H1 (cell line): ENCODE measurements around the gene OR13C3. TPM values are rescaled to one million over a fixed set of nuclear protein-coding genes. Genes with fewer than 3 reads are reported as not detected.

Source experiments
- CTCF ChIA-PET: fragments of 300-600 bp; sonication (Branson Sonifier 250); formaldehyde crosslinking; loops from one replicate; lab custom pipeline; 2021; ENCODE audit not compliant: partially characterized antibody; lab: Charles Lee
- POLR2A ChIA-PET: fragments of 300-600 bp; sonication (Branson Sonifier 250); formaldehyde crosslinking; loops from one replicate; lab custom pipeline; 2021; ENCODE audit warnings: inconsistent platforms; ENCODE audit not compliant: partially characterized antibody; lab: Charles Lee
- DNase-seq, 2 experiments: peaks; one replicate each; pipeline versions ENCODE4 v3.0.0 to v3.0.0-alpha.2; 2010 to 2022; ENCODE audit warnings: low spot score in 2 of 2, low read depth in 1 of 2, mixed read lengths in 1 of 2
- FAIRE-seq: peaks from 2 replicates; lab custom pipeline; 2011; peaks lifted over from hg19 to GRCh38; lab: Jason Lieb, UNC
- H2AFZ ChIP-seq: 2 replicates; pipeline ENCODE4 v1.8.1; 2012; ENCODE audit warnings: low read length, inconsistent platforms
- H2AK5ac ChIP-seq: 2 replicates; pipeline ENCODE4 v1.6.1; 2013; ENCODE audit warnings: low read depth, low read length
- H2BK120ac ChIP-seq: replicated peaks from 2 replicates; pipeline ENCODE3; 2013; ENCODE audit warnings: low read depth, low read length, inconsistent platforms
- H2BK12ac ChIP-seq: 2 replicates; pipeline ENCODE4 v1.6.1; 2013; ENCODE audit warnings: low read depth, low read length
- H2BK15ac ChIP-seq: 2 replicates; pipeline ENCODE4 v1.6.1; 2013; ENCODE audit warnings: low read length
- H2BK20ac ChIP-seq: 2 replicates; pipeline ENCODE4 v1.6.1; 2013; ENCODE audit warnings: low read length
- H2BK5ac ChIP-seq: 2 replicates; pipeline ENCODE4 v1.6.1; 2013; ENCODE audit warnings: low read depth, low read length
- H3K14ac ChIP-seq: 2 replicates; pipeline ENCODE4 v1.6.1; 2013; ENCODE audit warnings: inconsistent platforms; ENCODE audit not compliant: insufficient read length
- H3K18ac ChIP-seq: 2 replicates; pipeline ENCODE4 v1.6.1; 2013; ENCODE audit warnings: low read length; ENCODE audit errors: extremely low read depth
- H3K23ac ChIP-seq: 2 replicates; pipeline ENCODE4 v1.6.1; 2013; ENCODE audit warnings: inconsistent platforms; ENCODE audit not compliant: insufficient read length
- H3K23me2 ChIP-seq: 2 replicates; pipeline ENCODE4 v1.6.1; 2013; ENCODE audit warnings: low read depth, low read length
- H3K27ac ChIP-seq: 2 replicates; pipeline ENCODE4 v1.6.1; 2011; ENCODE audit warnings: low read depth, low read length, inconsistent platforms
- H3K27me3 ChIP-seq, 4 experiments: replicated peaks in 1 of 4; 1 replicate in 1 of 4; 2 replicates in 3 of 4; pipeline versions ENCODE4 v1.6.1 to v1.8.1; 2011 to 2013; ENCODE audit warnings: low read length in 3 of 4, mild to moderate bottlenecking in 3 of 4, inconsistent platforms in 2 of 4, mixed read lengths in 2 of 4, moderate library complexity in 1 of 4; ENCODE audit not compliant: control insufficient read depth in 3 of 4, insufficient read depth in 3 of 4; ENCODE audit errors: extremely low read depth in 1 of 4
- H3K36me3 ChIP-seq, 4 experiments: 2 replicates each; pipeline versions ENCODE4 v1.6.1 to v1.8.1; 2011 to 2013; ENCODE audit warnings: mild to moderate bottlenecking in 4 of 4, low read length in 3 of 4, moderate library complexity in 2 of 4, control low read depth in 1 of 4, inconsistent platforms in 1 of 4; ENCODE audit not compliant: insufficient read depth in 4 of 4, control insufficient read depth in 2 of 4
- H3K4ac ChIP-seq: replicated peaks from 2 replicates; pipeline ENCODE3; 2013; ENCODE audit warnings: low read length, low read depth, mixed read lengths, inconsistent platforms; ENCODE audit not compliant: insufficient read length
- H3K4me1 ChIP-seq, 4 experiments: replicated peaks in 1 of 4; 1 replicate in 1 of 4; 2 replicates in 3 of 4; pipeline versions ENCODE4 v1.6.1 to v1.8.1; 2011 to 2013; ENCODE audit warnings: low read length in 3 of 4, inconsistent platforms in 2 of 4, mixed read lengths in 1 of 4; ENCODE audit not compliant: insufficient read depth in 4 of 4, control insufficient read depth in 3 of 4
- H3K4me2 ChIP-seq, 2 experiments: 2 replicates each; pipeline versions ENCODE4 v1.6.1 to v1.8.1; 2011 to 2013; ENCODE audit warnings: low read depth in 2 of 2, low read length in 2 of 2, control low read depth in 1 of 2, inconsistent platforms in 1 of 2, mild to moderate bottlenecking in 1 of 2; ENCODE audit not compliant: insufficient read depth in 1 of 2
- H3K4me3 ChIP-seq, 4 experiments: fragments of 200-600, 300-600 bp in 1 of 4; sonication (generic), shearing (Covaris generic), sonication (Bioruptor Twin) in 1 of 4; 2 replicates each; pipeline versions ENCODE4 v1.5.1 to v1.8.1; 2011 to 2016; ENCODE audit warnings: low read length in 4 of 4, low read depth in 3 of 4, control low read depth in 2 of 4, inconsistent platforms in 2 of 4, mild to moderate bottlenecking in 2 of 4, mixed read lengths in 1 of 4, moderate library complexity in 1 of 4; ENCODE audit not compliant: insufficient read depth in 2 of 4; ENCODE audit errors: extremely low read depth in 1 of 4
- H3K56ac ChIP-seq: replicated peaks from 2 replicates; pipeline ENCODE3; 2013; ENCODE audit warnings: low read depth, mild to moderate bottlenecking, mixed read lengths, low read length, inconsistent platforms; ENCODE audit not compliant: insufficient read length
- H3K79me1 ChIP-seq: 2 replicates; pipeline ENCODE4 v1.6.1; 2013; ENCODE audit warnings: low read depth, low read length, control low read depth
- H3K79me2 ChIP-seq, 2 experiments: 2 replicates each; pipeline versions ENCODE4 v1.6.1 to v1.8.1; 2012 to 2013; ENCODE audit warnings: low read length in 2 of 2, mild to moderate bottlenecking in 2 of 2, inconsistent platforms in 1 of 2; ENCODE audit not compliant: insufficient read depth in 2 of 2, control insufficient read depth in 1 of 2
- H3K9ac ChIP-seq, 4 experiments: replicated peaks in 1 of 4; 1 replicate in 1 of 4; 2 replicates in 3 of 4; pipeline versions ENCODE4 v1.6.1 to v1.8.1; 2011 to 2013; ENCODE audit warnings: low read depth in 3 of 4, low read length in 3 of 4, control low read depth in 2 of 4, mild to moderate bottlenecking in 2 of 4, moderate library complexity in 2 of 4, inconsistent platforms in 1 of 4; ENCODE audit errors: extremely low read depth in 1 of 4
- H3K9me3 ChIP-seq, 2 experiments: 2 replicates each; pipeline versions ENCODE4 v1.6.1 to v1.8.1; 2012 to 2013; ENCODE audit warnings: mild to moderate bottlenecking in 2 of 2, moderate library complexity in 2 of 2, control low read depth in 1 of 2, inconsistent platforms in 1 of 2, low read depth in 1 of 2, low read length in 1 of 2, mixed read lengths in 1 of 2; ENCODE audit not compliant: insufficient read depth in 2 of 2
- H4K20me1 ChIP-seq, 2 experiments: replicated peaks in 1 of 2; 2 replicates each; pipeline versions ENCODE3 to v1.8.1; 2011 to 2013; ENCODE audit warnings: inconsistent platforms in 2 of 2, low read length in 2 of 2, mild to moderate bottlenecking in 1 of 2; ENCODE audit not compliant: insufficient read depth in 2 of 2, control insufficient read depth in 1 of 2
- H4K5ac ChIP-seq: 2 replicates; pipeline ENCODE4 v1.6.1; 2013; ENCODE audit warnings: low read length, low read depth, mixed read lengths, inconsistent platforms; ENCODE audit not compliant: insufficient read length
- H4K8ac ChIP-seq: 2 replicates; pipeline ENCODE4 v1.8.0; 2013; ENCODE audit warnings: mild to moderate bottlenecking, moderate library complexity, low read length, inconsistent platforms; ENCODE audit not compliant: insufficient read depth; ENCODE audit errors: extremely low read depth
- H4K91ac ChIP-seq: replicated peaks from 2 replicates; pipeline ENCODE3; 2013; ENCODE audit warnings: low read length, mixed read lengths, inconsistent platforms; ENCODE audit not compliant: insufficient read length
- ATF3 ChIP-seq: IDR thresholded peaks from 2 replicates; pipeline ENCODE4 v1.6.1; 2011; ENCODE audit warnings: low read depth, mild to moderate bottlenecking, low read length; ENCODE audit not compliant: insufficient read depth
- BACH1 ChIP-seq: IDR thresholded peaks from 2 replicates; pipeline ENCODE4 v1.6.1; 2012; ENCODE audit warnings: low read length, improper control_type of control experiment
- EP300 ChIP-seq, 2 experiments: IDR thresholded peaks; 1 replicate in 1 of 2; 2 replicates in 1 of 2; pipeline ENCODE4 v1.6.1; 2011 to 2012; ENCODE audit warnings: low read depth in 2 of 2, low read length in 2 of 2, mild to moderate bottlenecking in 2 of 2, borderline replicate concordance in 1 of 2, inconsistent platforms in 1 of 2, moderate library complexity in 1 of 2
- FOSL1 ChIP-seq: IDR thresholded peaks from 2 replicates; pipeline ENCODE4 v1.6.1; 2011; ENCODE audit warnings: mild to moderate bottlenecking, low read depth, low read length, moderate library complexity; ENCODE audit not compliant: insufficient read depth
- GABPA ChIP-seq: IDR thresholded peaks from 2 replicates; pipeline ENCODE4 v1.6.1; 2011; ENCODE audit warnings: mild to moderate bottlenecking, low read length, moderate library complexity, borderline replicate concordance; ENCODE audit not compliant: insufficient read depth
- HDAC2 ChIP-seq, 2 experiments: fragments of 300-600 bp in 1 of 2; sonication (generic) in 1 of 2; IDR thresholded peaks; 2 replicates each; pipeline ENCODE4 v1.6.1; 2011 to 2012; ENCODE audit warnings: low read depth in 2 of 2, low read length in 2 of 2, mild to moderate bottlenecking in 2 of 2, moderate library complexity in 2 of 2, borderline replicate concordance in 1 of 2, inconsistent platforms in 1 of 2
- RNF2 ChIP-seq: fragments of 200-900, 300-1000 bp; sonication (generic); IDR thresholded peaks from 2 replicates; pipeline ENCODE4 v1.7.1; 2016; ENCODE audit warnings: borderline replicate concordance, low read depth, mild to moderate bottlenecking, antibody characterized with exemption, low read length; ENCODE audit not compliant: poor library complexity, severe bottlenecking; ENCODE audit errors: missing control alignments
- SAP30 ChIP-seq: fragments of 300-600 bp; sonication (generic); IDR thresholded peaks from 2 replicates; pipeline ENCODE4 v1.7.1; 2012; ENCODE audit warnings: low read length, moderate library complexity, mild to moderate bottlenecking, inconsistent platforms; ENCODE audit not compliant: insufficient read depth, insufficient replicate concordance
- SIRT6 ChIP-seq: IDR thresholded peaks from one replicate; pipeline ENCODE4 v1.7.1; 2012; ENCODE audit warnings: low read length, inconsistent platforms
- TAF1 ChIP-seq: IDR thresholded peaks from 2 replicates; pipeline ENCODE4 v1.6.1; 2011; ENCODE audit warnings: mild to moderate bottlenecking, low read depth, low read length
- TCF12 ChIP-seq: IDR thresholded peaks from 2 replicates; pipeline ENCODE4 v1.6.1; 2011; ENCODE audit warnings: low read depth, mild to moderate bottlenecking, low read length
- USF2 ChIP-seq: IDR thresholded peaks from 2 replicates; pipeline ENCODE4 v1.6.1; 2011; ENCODE audit warnings: low read length, improper control_type of control experiment
- WGBS, 2 experiments: shearing (Covaris generic) in 1 of 2; methylation state at CpG; one replicate each; pipeline versions ENCODE4 v1.1.6 to v1.1.7; 2013 to 2015; ENCODE audit warnings: low lambda C conversion rate in 2 of 2, mixed read lengths in 2 of 2, inconsistent platforms in 1 of 2, low coverage in 1 of 2, missing lambda C conversion rate in 1 of 2; ENCODE audit not compliant: insufficient replicate concordance in 2 of 2, insufficient coverage in 1 of 2, insufficient read length in 1 of 2; ENCODE audit errors: extremely low coverage in 1 of 2, missing lambda C conversion rate in 1 of 2; 5-methylcytosine and 5-hydroxymethylcytosine counted together
- polyA plus RNA-seq, 7 experiments: library from polyadenylated mRNA; depleted of rRNA in 3 of 7; stranded (reverse) in 5 of 7; unstranded in 2 of 7; fragments of >200 nt in 5 of 7; fragments of 200-250 nt in 2 of 7; gene quantifications; 1 replicate in 5 of 7; 2 replicates in 1 of 7; 4 replicates in 1 of 7; pipeline versions ENCODE4 v1.2.1 to v1.2.3, GENCODE V29; 2011 to 2013; ENCODE audit warnings: missing spikeins in 2 of 7, mixed read lengths in 2 of 7
- total RNA-seq: library from RNA; stranded (reverse); fragmentation: NEBNext Ultra II Directional; extraction: Animal tissue kit (Norgen Biotek cat#: 25700); gene quantifications from 2 replicates; pipeline ENCODE4 v1.2.1, GENCODE V29; 2021

Gene OR13C3
- total and polyA plus RNA-seq, 2 of the 8 experiments (the other 6 are each of a cell fraction or from before 2014, with no cell fraction given) = not detected

GRCh38 chr9:104575456-104575855 lies 38.8 kb upstream of the OR13C3 start:
- Histone ChIP-seq H4K20me1 (no peaks in the 10 kb centered on the region), H3K23ac (no peak overlapping the region), H3K79me1 (no peaks in the 10 kb centered on the region), H3K27me3 (no peaks in the 10 kb centered on the region), H4K8ac (no peak overlapping the region), H2BK120ac (no peak overlapping the region), H3K4me3 (no peak overlapping the region), H2BK20ac (no peak overlapping the region), H2AFZ (no peak overlapping the region), H3K79me2 (no peaks in the 10 kb centered on the region), H2BK5ac (no peak overlapping the region), H2BK12ac (no peak overlapping the region), H3K36me3 (no peaks in the 10 kb centered on the region), H3K4me2 (no peak overlapping the region), H4K5ac (no peak overlapping the region), H4K91ac (no peak overlapping the region), H3K23me2 (no peaks in the 10 kb centered on the region), H3K14ac (no peak overlapping the region), H2BK15ac (no peak overlapping the region), H2AK5ac (no peak overlapping the region), H3K18ac (no peak overlapping the region), H3K4ac (no peak overlapping the region), H3K9me3 (no peaks in the 10 kb centered on the region), H3K56ac (no peak overlapping the region), H3K27ac (no peak overlapping the region), H3K9ac (no peak overlapping the region), H3K4me1 (no peaks in the 10 kb centered on the region)
- ChIA-PET CTCF (no interaction called here), POLR2A (no interaction called here)
- WGBS, 2 experiments = 93% methylated on average over 2 of the region's 2 CpGs; no CpG with 5 or more reads in 1 of the 2 experiments
- FAIRE-seq (no peak), DNase-seq (no peak)
- TF ChIP-seq ATF3 = no peak
- TF ChIP-seq BACH1 = no peak
- TF ChIP-seq TCF12 = no peak
- no peak for TF ChIP-seq TAF1
- no peak for TF ChIP-seq RNF2
- TF ChIP-seq EP300 (IDR thresholded peaks at IDR 0.05; ENCODE audit: borderline replicate concordance in 1 of 2, low read depth in 2 of 2, low read length in 2 of 2) = no peak
- no peak for TF ChIP-seq GABPA
- no peak for TF ChIP-seq USF2
- TF ChIP-seq HDAC2 (IDR thresholded peaks at IDR 0.05; ENCODE audit: borderline replicate concordance in 1 of 2, low read depth in 2 of 2, low read length in 2 of 2) = no peak
- no peak for TF ChIP-seq FOSL1
- TF ChIP-seq SAP30 = no peak
- no peak for TF ChIP-seq SIRT6
